Mononuclear cell (primary cell): ENCODE measurements around the gene CDKN2AIPNL. TPM values are rescaled to one million over a fixed set of nuclear protein-coding genes. Genes with fewer than 3 reads are reported as not detected.

Source experiments
- total RNA-seq: library from RNA; depleted of rRNA; stranded (reverse); fragments of >200 nt; gene quantifications from one replicate; pipeline ENCODE4 v1.2.3, GENCODE V29; 2012

CDKN2AIPNL gene
- total RNA-seq, 1 donor, result 13.0 TPM

Other genes with a start within 250 kb of the CDKN2AIPNL start
- gene SKP1, start 234.9 kb downstream of the CDKN2AIPNL start, total RNA-seq, result 229 TPM
- 173 TPM for gene PPP2CA, start 185.8 kb downstream of the CDKN2AIPNL start, total RNA-seq
- gene CDKL3, start 44.7 kb downstream of the CDKN2AIPNL start, total RNA-seq, result 0.63 TPM
- 83.7 TPM for gene UBE2B, start 40.3 kb downstream of the CDKN2AIPNL start, total RNA-seq
- gene JADE2, start 113.8 kb upstream of the CDKN2AIPNL start, total RNA-seq, result 51.3 TPM
- 44.4 TPM for gene SAR1B, start 220.9 kb upstream of the CDKN2AIPNL start, total RNA-seq
- gene SEC24A, start 236.9 kb upstream of the CDKN2AIPNL start, total RNA-seq, result 20.3 TPM